Uterus (tissue), 2 donors: Measurements from ENCODE around the gene TOMM70.

Source experiments
- POLR2A ChIP-seq, 2 donors: fragments of 450-650 bp; IDR thresholded peaks; one replicate each; pipeline ENCODE4 v1.6.1; 2016; ENCODE audit warnings: antibody characterized with exemption in 2 of 2, mild to moderate bottlenecking in 1 of 2, moderate library complexity in 1 of 2
- TF ChIP-seq, protein P1 (sequence below), 4 experiments: fragments of 200-600 bp in 2 of 4; fragments of 450-650 bp in 2 of 4; sonication (generic) in 2 of 4; IDR thresholded peaks; one replicate each; pipeline ENCODE4 v1.5.1; 2016 to 2019; ENCODE audit warnings: antibody characterized with exemption in 4 of 4, mild to moderate bottlenecking in 2 of 4, moderate library complexity in 1 of 4

DNA sequence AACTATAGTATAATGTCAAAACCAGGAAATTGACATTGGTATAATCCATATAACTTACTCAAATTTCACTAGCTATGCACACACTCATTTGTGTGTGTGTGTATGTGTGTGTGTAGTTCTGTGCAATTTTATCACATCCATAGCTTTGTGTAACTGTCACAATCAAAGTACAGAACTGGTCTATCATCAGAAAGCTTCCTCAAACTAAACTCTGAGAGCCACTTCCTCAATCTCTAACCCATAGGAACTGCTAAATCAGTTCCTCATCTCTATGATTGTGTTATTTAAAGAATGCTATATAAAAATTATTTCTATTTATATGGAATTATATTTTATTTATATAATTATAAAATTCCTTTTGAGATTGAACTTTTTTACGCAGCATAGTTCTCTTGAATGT is 18.5 kb upstream of the TOMM70 start:
- TF ChIP-seq, protein P1, sequence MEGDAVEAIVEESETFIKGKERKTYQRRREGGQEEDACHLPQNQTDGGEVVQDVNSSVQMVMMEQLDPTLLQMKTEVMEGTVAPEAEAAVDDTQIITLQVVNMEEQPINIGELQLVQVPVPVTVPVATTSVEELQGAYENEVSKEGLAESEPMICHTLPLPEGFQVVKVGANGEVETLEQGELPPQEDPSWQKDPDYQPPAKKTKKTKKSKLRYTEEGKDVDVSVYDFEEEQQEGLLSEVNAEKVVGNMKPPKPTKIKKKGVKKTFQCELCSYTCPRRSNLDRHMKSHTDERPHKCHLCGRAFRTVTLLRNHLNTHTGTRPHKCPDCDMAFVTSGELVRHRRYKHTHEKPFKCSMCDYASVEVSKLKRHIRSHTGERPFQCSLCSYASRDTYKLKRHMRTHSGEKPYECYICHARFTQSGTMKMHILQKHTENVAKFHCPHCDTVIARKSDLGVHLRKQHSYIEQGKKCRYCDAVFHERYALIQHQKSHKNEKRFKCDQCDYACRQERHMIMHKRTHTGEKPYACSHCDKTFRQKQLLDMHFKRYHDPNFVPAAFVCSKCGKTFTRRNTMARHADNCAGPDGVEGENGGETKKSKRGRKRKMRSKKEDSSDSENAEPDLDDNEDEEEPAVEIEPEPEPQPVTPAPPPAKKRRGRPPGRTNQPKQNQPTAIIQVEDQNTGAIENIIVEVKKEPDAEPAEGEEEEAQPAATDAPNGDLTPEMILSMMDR (IDR thresholded peaks at IDR 0.05) = no peak
- TF ChIP-seq POLR2A (IDR thresholded peaks at IDR 0.05) = no peak
